HepG2 (cell line): ENCODE measurements around the gene RGS14. TPM values are rescaled to one million over a fixed set of nuclear protein-coding genes. Genes with fewer than 3 reads are reported as not detected.
A peak's percentile ranks its signal among the peaks of the same experiment; 100 is the strongest.

ENCODE experiments used
- MBD4 ChIP-seq: IDR thresholded peaks from 2 replicates; pipeline ENCODE4 v1.6.1; 2012; ENCODE audit warnings: low read length, inconsistent platforms, borderline replicate concordance
- SIN3B ChIP-seq: fragments of 150-350 bp; IDR thresholded peaks from 2 replicates; pipeline ENCODE4 v1.6.1; 2014; ENCODE audit warnings: low read length
- TBL1XR1 ChIP-seq: fragments of 150-350 bp; IDR thresholded peaks from 2 replicates; pipeline ENCODE4 v1.6.1; 2014; ENCODE audit warnings: borderline replicate concordance, low read length; ENCODE audit not compliant: partially characterized antibody
- XRCC5 ChIP-seq: fragments of 200-400 bp; formaldehyde crosslinking; optimal IDR thresholded peaks from 2 replicates; pipeline ENCODE3; 2017; ENCODE audit warnings: mild to moderate bottlenecking, low read length
- ZBTB38 ChIP-seq: sonication (generic); formaldehyde crosslinking; IDR thresholded peaks from 2 replicates; pipeline ENCODE4 v1.5.1; 2020; ENCODE audit warnings: mild to moderate bottlenecking, missing genetic modification reagents
- ZNF101 ChIP-seq: sonication (generic); formaldehyde crosslinking; IDR thresholded peaks from 2 replicates; pipeline ENCODE4 v1.4.0; 2020; ENCODE audit warnings: mild to moderate bottlenecking, low read depth, missing genetic modification reagents, borderline replicate concordance
- ZNF552 ChIP-seq: sonication (generic); formaldehyde crosslinking; IDR thresholded peaks from 2 replicates; pipeline ENCODE4 v1.9.0; 2022; ENCODE audit warnings: missing genetic modification reagents, mild to moderate bottlenecking, borderline replicate concordance
- ZNF564 ChIP-seq: sonication (generic); formaldehyde crosslinking; IDR thresholded peaks from 2 replicates; pipeline ENCODE4 v1.8.1; 2023; ENCODE audit warnings: mild to moderate bottlenecking, missing genetic modification reagents
- ZNF567 ChIP-seq: sonication (generic); formaldehyde crosslinking; IDR thresholded peaks from 2 replicates; pipeline ENCODE4 v1.8.1; 2023; ENCODE audit warnings: mild to moderate bottlenecking, missing genetic modification reagents, borderline replicate concordance
- polyA plus RNA-seq, 8 experiments: library from polyadenylated mRNA; depleted of rRNA in 3 of 8; stranded (reverse) in 7 of 8; unstranded in 1 of 8; fragments of >200 nt; fragmentation: Illumina TruSeq in 4 of 8; extraction: Trizol in 4 of 8; gene quantifications; 2 replicates each; pipeline versions ENCODE4 v1.2.1 to v1.2.3, GENCODE V29; 2011 to 2016; ENCODE audit warnings: low read depth in 4 of 8, missing spikeins in 1 of 8, mixed read lengths in 1 of 8; ENCODE audit not compliant: insufficient read depth in 1 of 8
- total RNA-seq, 5 experiments: library from RNA; depleted of rRNA; stranded (reverse); fragments of >200 nt; fragmentation: Illumina TruSeq; extraction: Trizol; gene quantifications; 2 replicates each; pipeline ENCODE4 v1.2.3, GENCODE V29; 2016; ENCODE audit warnings: low read depth in 1 of 5
- TF ChIP-seq, protein P1 (sequence below): sonication (generic); formaldehyde crosslinking; conservative IDR thresholded peaks from 2 replicates; pipeline ENCODE4 v1.4.0; 2020; ENCODE audit warnings: missing genetic modification reagents
- TF ChIP-seq, protein P2 (sequence below): sonication (generic); formaldehyde crosslinking; IDR thresholded peaks from 2 replicates; pipeline ENCODE4 v1.8.0; 2022; ENCODE audit warnings: missing genetic modification reagents, mild to moderate bottlenecking, moderate library complexity, borderline replicate concordance
- TF ChIP-seq, protein P3 (sequence below): sonication (generic); formaldehyde crosslinking; IDR thresholded peaks from 2 replicates; pipeline ENCODE4 v1.4.0; 2020; ENCODE audit warnings: missing genetic modification reagents
- TF ChIP-seq, protein P4 (sequence below): sonication (generic); formaldehyde crosslinking; IDR thresholded peaks from 2 replicates; pipeline ENCODE4 v1.9.0; 2021; ENCODE audit warnings: mild to moderate bottlenecking, missing genetic modification reagents

The RGS14 gene
- total and polyA plus RNA-seq, 2 of the 13 experiments (the other 11 are each of a cell fraction or from before 2014, with no cell fraction given), result 11.1 to 17.2 TPM

DNA sequence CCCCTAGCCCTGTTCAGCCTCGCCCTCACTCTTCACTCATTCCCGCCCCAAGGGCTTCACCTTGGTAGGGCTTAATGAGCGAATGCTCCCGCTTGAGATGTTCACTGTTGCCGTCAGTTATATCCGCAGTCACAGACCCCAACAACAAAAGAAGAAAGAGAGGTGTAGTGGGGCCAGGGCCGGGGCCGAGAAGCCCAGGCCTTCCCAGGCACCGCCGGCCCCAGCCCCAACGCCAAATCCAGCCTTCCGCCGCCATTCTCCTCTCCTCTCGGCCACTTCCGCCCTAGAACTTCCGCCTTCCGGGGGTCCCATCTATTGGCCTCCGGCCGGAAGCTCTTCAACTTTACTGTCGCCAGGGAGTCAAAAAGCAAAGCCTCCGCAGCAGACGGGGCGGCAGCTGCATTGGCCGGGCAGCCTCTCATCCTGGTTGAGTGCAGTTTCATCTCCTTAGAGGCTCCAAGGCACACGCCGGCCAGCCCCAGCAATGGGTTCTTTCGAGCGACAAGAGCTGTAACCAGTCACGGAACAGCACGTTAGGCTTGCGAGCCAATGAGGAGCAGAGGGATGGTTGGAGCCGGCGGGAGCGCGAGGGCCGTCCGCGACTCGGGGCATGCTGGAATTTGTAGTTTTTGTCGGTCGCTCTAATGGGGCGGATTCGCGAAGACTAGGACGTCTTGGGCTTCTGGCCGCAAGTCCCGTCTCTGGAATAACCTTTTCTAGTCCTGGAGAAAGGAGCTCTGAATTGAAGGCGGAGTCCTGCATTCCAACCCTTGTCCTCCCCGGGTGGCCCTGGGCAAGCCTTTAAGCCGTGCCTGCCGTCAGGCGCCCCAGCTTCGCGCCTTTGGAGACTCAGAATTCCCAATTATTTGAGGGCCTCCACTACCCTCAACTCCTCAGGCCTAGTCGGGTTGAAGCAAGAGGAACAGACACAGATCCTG lies 6.1 kb upstream of the RGS14 start, which contains the start of gene LMAN2 (continued):
- TF ChIP-seq, protein P1, sequence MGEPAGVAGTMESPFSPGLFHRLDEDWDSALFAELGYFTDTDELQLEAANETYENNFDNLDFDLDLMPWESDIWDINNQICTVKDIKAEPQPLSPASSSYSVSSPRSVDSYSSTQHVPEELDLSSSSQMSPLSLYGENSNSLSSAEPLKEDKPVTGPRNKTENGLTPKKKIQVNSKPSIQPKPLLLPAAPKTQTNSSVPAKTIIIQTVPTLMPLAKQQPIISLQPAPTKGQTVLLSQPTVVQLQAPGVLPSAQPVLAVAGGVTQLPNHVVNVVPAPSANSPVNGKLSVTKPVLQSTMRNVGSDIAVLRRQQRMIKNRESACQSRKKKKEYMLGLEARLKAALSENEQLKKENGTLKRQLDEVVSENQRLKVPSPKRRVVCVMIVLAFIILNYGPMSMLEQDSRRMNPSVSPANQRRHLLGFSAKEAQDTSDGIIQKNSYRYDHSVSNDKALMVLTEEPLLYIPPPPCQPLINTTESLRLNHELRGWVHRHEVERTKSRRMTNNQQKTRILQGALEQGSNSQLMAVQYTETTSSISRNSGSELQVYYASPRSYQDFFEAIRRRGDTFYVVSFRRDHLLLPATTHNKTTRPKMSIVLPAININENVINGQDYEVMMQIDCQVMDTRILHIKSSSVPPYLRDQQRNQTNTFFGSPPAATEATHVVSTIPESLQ (CRISPR knock-in tag), result peak; percentile 89
- TF ChIP-seq, protein P2, sequence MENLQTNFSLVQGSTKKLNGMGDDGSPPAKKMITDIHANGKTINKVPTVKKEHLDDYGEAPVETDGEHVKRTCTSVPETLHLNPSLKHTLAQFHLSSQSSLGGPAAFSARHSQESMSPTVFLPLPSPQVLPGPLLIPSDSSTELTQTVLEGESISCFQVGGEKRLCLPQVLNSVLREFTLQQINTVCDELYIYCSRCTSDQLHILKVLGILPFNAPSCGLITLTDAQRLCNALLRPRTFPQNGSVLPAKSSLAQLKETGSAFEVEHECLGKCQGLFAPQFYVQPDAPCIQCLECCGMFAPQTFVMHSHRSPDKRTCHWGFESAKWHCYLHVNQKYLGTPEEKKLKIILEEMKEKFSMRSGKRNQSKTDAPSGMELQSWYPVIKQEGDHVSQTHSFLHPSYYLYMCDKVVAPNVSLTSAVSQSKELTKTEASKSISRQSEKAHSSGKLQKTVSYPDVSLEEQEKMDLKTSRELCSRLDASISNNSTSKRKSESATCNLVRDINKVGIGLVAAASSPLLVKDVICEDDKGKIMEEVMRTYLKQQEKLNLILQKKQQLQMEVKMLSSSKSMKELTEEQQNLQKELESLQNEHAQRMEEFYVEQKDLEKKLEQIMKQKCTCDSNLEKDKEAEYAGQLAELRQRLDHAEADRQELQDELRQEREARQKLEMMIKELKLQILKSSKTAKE (CRISPR knock-in tag), result no peak
- TF ChIP-seq TBL1XR1, result peak; percentile 64
- no peak for TF ChIP-seq MBD4
- no peak for TF ChIP-seq ZNF552
- TF ChIP-seq ZNF564 (CRISPR knock-in tag), result 0 out of 2 replicates have a peak, but pooled peaks have one; percentile 63
- no peak for TF ChIP-seq ZNF101 (CRISPR knock-in tag)
- TF ChIP-seq, protein P3, sequence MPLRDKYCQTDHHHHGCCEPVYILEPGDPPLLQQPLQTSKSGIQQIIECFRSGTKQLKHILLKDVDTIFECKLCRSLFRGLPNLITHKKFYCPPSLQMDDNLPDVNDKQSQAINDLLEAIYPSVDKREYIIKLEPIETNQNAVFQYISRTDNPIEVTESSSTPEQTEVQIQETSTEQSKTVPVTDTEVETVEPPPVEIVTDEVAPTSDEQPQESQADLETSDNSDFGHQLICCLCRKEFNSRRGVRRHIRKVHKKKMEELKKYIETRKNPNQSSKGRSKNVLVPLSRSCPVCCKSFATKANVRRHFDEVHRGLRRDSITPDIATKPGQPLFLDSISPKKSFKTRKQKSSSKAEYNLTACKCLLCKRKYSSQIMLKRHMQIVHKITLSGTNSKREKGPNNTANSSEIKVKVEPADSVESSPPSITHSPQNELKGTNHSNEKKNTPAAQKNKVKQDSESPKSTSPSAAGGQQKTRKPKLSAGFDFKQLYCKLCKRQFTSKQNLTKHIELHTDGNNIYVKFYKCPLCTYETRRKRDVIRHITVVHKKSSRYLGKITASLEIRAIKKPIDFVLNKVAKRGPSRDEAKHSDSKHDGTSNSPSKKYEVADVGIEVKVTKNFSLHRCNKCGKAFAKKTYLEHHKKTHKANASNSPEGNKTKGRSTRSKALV (CRISPR knock-in tag), result peak; percentile 76
- TF ChIP-seq ZNF567 (CRISPR knock-in tag), result no peak
- peak; percentile 93 for TF ChIP-seq XRCC5
- TF ChIP-seq, protein P4, sequence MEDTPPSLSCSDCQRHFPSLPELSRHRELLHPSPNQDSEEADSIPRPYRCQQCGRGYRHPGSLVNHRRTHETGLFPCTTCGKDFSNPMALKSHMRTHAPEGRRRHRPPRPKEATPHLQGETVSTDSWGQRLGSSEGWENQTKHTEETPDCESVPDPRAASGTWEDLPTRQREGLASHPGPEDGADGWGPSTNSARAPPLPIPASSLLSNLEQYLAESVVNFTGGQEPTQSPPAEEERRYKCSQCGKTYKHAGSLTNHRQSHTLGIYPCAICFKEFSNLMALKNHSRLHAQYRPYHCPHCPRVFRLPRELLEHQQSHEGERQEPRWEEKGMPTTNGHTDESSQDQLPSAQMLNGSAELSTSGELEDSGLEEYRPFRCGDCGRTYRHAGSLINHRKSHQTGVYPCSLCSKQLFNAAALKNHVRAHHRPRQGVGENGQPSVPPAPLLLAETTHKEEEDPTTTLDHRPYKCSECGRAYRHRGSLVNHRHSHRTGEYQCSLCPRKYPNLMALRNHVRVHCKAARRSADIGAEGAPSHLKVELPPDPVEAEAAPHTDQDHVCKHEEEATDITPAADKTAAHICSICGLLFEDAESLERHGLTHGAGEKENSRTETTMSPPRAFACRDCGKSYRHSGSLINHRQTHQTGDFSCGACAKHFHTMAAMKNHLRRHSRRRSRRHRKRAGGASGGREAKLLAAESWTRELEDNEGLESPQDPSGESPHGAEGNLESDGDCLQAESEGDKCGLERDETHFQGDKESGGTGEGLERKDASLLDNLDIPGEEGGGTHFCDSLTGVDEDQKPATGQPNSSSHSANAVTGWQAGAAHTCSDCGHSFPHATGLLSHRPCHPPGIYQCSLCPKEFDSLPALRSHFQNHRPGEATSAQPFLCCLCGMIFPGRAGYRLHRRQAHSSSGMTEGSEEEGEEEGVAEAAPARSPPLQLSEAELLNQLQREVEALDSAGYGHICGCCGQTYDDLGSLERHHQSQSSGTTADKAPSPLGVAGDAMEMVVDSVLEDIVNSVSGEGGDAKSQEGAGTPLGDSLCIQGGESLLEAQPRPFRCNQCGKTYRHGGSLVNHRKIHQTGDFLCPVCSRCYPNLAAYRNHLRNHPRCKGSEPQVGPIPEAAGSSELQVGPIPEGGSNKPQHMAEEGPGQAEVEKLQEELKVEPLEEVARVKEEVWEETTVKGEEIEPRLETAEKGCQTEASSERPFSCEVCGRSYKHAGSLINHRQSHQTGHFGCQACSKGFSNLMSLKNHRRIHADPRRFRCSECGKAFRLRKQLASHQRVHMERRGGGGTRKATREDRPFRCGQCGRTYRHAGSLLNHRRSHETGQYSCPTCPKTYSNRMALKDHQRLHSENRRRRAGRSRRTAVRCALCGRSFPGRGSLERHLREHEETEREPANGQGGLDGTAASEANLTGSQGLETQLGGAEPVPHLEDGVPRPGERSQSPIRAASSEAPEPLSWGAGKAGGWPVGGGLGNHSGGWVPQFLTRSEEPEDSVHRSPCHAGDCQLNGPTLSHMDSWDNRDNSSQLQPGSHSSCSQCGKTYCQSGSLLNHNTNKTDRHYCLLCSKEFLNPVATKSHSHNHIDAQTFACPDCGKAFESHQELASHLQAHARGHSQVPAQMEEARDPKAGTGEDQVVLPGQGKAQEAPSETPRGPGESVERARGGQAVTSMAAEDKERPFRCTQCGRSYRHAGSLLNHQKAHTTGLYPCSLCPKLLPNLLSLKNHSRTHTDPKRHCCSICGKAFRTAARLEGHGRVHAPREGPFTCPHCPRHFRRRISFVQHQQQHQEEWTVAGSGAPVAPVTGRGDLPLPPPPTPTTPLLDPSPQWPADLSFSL, result no peak
- TF ChIP-seq SIN3B, result peak; percentile 93
- TF ChIP-seq ZBTB38 (CRISPR knock-in tag), result peak; percentile 97
